ENCODE results near the gene DRAXIN. TPM values are rescaled to one million over a fixed set of nuclear protein-coding genes. Genes with fewer than 3 reads are reported as not detected.
A peak's percentile ranks its signal among the peaks of the same experiment; 100 is the strongest.

Gene DRAXIN
- total RNA-seq, 1 experiment from 2014 or later = 20.5 TPM

GRCh38 chr1:11721311-11721710, 29.8 kb downstream of the DRAXIN start:
- Histone ChIP-seq H4K20me1 (ENCODE audit: control insufficient read depth, insufficient read depth, insufficient read length) (no peaks in the 10 kb centered on the region), H3K9me3 (ENCODE audit: control insufficient read depth, low read depth, low read length) (no peaks in the 10 kb centered on the region), H3K4me1 (ENCODE audit: insufficient read depth, low read length) (peaks cover 2% of the 10 kb centered on the region; the same call in 1 of the 2 replicates), H2BK12ac (ENCODE audit: insufficient read length, low read depth, low read length) (no peak overlapping the region), H3K4ac (ENCODE audit: low read depth, low read length) (no peak overlapping the region), H3K56ac (ENCODE audit: insufficient read length, low read depth, low read length) (no peak overlapping the region), H2BK120ac (ENCODE audit: low read depth, low read length, poor library complexity, severe bottlenecking) (no peak overlapping the region), H3K79me2 (ENCODE audit: insufficient read depth, low read length) (no peaks in the 10 kb centered on the region), H3T11ph (ENCODE audit: low read length) (no peak overlapping the region), H3K18ac (ENCODE audit: insufficient read length, low read depth, low read length) (no peak overlapping the region), H2AFZ (ENCODE audit: low read length) (no peak overlapping the region), H3K23ac (ENCODE audit: insufficient read length, low read depth, low read length) (no peak overlapping the region), H4K5ac (ENCODE audit: insufficient read length, low read depth, low read length) (no peak overlapping the region), H4K8ac (replicated peaks; ENCODE audit: insufficient read length, low read depth, low read length) (no peak overlapping the region), H4K91ac (ENCODE audit: insufficient read length, low read depth, low read length) (no peak overlapping the region), H3K9ac (ENCODE audit: extremely low read depth, insufficient read length, low read length) (no peak overlapping the region), H3K27ac (ENCODE audit: insufficient read length, low read depth, low read length) (no peak overlapping the region), H3K14ac (ENCODE audit: insufficient read depth, low read length) (no peak overlapping the region), H3K27me3 (ENCODE audit: insufficient read depth, low read length) (no peaks in the 10 kb centered on the region), H3K4me2 (ENCODE audit: insufficient read depth, insufficient read length, low read length) (no peak overlapping the region), H3K79me1 (ENCODE audit: insufficient read depth, low read depth, low read length, poor library complexity, severe bottlenecking) (no peaks in the 10 kb centered on the region), H2AK5ac (ENCODE audit: insufficient read length, low read length) (no peak overlapping the region), H2BK5ac (ENCODE audit: insufficient read length, low read length) (no peak overlapping the region), H2BK15ac (ENCODE audit: low read depth, low read length) (no peak overlapping the region), H3K23me2 (ENCODE audit: insufficient read length, low read depth, low read length, poor library complexity, severe bottlenecking) (no peaks in the 10 kb centered on the region), H2BK20ac (ENCODE audit: low read depth, low read length, poor library complexity, severe bottlenecking) (no peak overlapping the region)
- DNase-seq = peak; percentile 20
- Mint-ChIP-seq H3K36me3 (ENCODE audit: insufficient read depth in 1 of 3, low read depth in 3 of 3) (peaks cover 0 to 15% (median 2%) of the 10 kb centered on the region in 3 experiments; a peak in 3 of 7 replicates), H3K4me3 (no peak overlapping the region), H3K27me3 (ENCODE audit: low read depth) (no peaks in the 10 kb centered on the region; the same call in 1 of the 2 replicates), H3K27ac (no peak overlapping the region), H3K9me3 (no peaks in the 10 kb centered on the region; a peak in 1 of 5 replicates), H3K4me1 (peaks cover 21 to 26% of the 10 kb centered on the region in 2 experiments)
- TF ChIP-seq CTCF (conservative IDR thresholded peaks at IDR 0.05) = no peak
- WGBS (ENCODE audit: extremely low coverage, insufficient read length, low lambda C conversion rate) = no CpG with 5 or more reads among the region's 4 CpGs

Data from H9 (cell line).